GM18498 (cell line): Measurements from ENCODE around the gene CENPQ.

ENCODE experiments used
- ATAC-seq: cut with Tn5 transposase; IDR thresholded peaks from one replicate; pipeline ENCODE4 v1.9.1; 2021; ENCODE audit warnings: mild to moderate bottlenecking, moderate library complexity; ENCODE audit not compliant: unreplicated experiment

Gene CENPQ

DNA sequence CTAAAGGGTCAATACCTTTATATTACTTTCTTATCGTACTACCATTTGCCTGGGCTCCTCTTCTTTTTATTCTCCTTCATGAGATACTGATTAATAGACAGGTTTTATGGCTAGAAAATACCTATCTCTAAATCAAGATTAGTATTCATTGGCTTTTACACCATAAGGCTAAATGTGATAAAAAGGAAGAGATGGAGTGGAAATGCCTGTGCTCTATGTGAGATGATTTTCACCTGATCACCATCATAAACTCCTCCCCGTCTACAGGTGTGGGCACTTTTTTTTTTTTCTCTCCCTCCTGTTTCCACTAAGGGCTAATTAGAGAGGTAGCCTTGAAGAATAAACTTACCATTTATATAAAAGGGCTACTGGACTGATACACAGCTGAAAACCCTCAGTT lies 36.5 kb downstream of the CENPQ start, which contains the start of gene GLYATL3:
Gene GLYATL3, plus strand, starts transcription at position 301 of the 400 bp plus-strand sequence. CDS start 12,068 bp downstream, outside the sequence.
- no peak for ATAC-seq

- no peak for ATAC-seq
Measured at GRCh38 chr6:49504666-49505065, 41.5 kb downstream of the CENPQ start.

- ATAC-seq = no peak
Measured at GRCh38 chr6:49506569-49507111, 43.5 kb downstream of the CENPQ start.

- no peak for ATAC-seq
Measured at GRCh38 chr6:49509342-49509741, 46.2 kb downstream of the CENPQ start.

DNA sequence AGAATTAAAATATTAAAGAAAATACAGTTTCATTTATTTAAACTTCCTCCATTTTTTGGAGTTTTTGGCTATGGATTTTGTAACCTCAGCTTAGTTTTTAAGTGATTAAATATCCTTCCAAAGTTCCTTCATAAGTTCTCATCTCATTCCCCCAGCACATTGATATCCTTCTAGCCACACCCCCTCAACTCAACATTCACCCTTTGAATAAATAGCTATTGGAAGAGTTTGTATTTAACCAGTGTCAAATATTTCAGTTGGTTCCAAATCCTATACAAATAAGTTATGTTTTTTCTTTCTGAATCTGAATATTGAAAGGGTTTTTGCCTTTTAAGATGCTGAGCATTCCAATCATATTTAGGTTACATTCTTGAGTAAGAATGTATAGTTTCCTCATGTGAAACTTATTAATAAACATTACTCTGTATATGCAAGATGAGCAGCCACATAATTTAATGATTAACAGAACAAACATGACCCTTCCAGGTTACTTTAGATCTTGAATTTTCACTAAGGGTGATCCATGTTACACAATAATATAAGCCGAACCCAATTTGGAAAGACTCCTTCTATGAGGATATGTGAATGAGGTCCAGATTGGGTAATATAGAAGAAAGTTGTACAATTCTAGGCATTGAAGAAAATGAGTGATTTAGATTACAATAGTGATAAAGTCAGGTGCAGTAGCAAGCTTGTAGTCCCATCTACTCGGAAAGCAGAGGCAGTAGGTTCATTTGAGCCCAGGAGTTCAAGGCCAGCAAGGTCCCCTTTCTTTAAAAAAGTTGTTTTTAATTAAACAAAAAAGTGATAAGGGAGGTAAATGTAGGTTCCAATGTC lies 50.2 kb downstream of the CENPQ start:
- ATAC-seq = no peak

DNA sequence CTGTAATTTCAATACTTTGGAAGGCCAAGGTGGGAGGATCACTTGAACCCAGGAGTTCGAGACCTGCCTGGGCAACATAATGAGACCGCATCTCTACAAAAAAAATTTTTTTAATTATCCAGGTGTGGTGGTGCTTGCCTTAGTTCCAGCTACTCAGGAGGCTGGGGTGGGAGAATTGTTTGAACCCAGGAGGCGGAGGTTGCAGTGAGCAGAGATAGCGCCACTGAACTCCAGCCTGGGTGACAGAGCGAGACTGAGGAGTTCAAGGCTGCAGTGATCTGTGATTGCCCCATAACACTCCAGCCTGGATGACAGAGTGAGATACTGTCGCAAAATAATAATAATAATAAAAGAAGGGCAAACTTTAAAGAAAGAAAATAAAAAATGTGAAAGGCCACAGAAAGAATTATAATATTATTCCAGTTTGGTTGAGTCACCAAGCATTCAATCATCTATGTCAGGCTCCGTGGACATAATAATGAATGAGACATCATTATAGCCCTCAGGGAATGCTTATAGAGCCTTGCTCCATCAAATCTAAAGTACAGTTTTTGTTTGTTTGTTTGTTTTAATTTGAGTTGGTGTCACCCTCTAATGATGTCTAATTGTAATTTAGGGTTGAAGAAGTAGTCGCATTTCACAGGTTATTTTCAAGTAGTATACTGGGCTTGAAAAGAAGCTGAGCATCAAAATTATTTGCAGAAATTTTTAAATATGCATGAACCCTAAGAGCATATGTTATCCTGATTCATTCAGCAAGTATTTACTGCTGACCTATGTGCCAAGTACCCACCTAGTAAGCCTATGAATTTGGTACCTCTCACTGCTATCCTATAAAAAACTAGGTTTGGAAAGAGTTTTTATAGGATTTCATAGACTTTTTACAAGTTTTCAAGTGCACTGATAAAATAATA lies 51.7 kb downstream of the CENPQ start:
- no peak for ATAC-seq

- no peak for ATAC-seq
Measured at GRCh38 chr6:49515485-49516146, 52.4 kb downstream of the CENPQ start.

DNA sequence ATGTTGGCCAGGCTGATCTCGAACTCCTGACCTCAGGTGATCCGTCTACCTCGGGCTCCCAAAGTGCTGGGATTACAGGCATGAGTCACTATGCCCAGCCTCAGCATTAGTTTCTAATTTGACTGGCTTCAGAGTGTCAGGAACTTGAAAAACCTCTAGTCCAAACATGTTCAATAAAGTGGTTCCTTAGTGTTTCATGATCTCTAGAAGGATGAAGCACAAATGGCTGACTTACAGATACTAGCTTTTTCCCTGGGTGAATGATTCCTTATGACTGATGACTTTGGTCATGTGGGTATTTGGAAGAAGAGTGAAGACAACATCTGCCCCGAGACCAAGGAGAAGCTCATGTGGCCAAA lies 53.0 kb downstream of the CENPQ start:
- ATAC-seq = no peak

- no peak for ATAC-seq
Measured at GRCh38 chr6:49517919-49518318, 54.7 kb downstream of the CENPQ start.

DNA sequence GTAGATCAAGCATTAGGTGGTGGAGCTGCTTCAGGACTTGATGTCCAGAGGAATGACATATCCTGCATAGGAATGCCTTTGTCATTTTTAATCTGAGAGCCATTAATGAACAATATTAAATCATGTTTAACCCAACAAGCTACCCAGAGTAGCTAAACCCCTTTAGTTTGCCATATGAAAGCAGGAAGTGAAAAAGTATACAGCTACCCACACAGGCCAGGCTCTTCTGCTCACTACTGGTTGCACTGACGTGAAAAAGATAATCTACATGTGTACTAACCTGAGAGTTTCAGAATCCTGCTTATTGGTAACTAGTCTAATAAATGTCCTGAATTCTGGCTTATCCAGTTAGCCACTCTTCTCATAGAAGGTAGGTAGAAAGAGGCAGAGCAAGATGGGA lies 56.5 kb downstream of the CENPQ start:
- ATAC-seq = peak; percentile 99

- ATAC-seq = no peak
Measured at GRCh38 chr6:49522710-49523593, 59.8 kb downstream of the CENPQ start.

DNA sequence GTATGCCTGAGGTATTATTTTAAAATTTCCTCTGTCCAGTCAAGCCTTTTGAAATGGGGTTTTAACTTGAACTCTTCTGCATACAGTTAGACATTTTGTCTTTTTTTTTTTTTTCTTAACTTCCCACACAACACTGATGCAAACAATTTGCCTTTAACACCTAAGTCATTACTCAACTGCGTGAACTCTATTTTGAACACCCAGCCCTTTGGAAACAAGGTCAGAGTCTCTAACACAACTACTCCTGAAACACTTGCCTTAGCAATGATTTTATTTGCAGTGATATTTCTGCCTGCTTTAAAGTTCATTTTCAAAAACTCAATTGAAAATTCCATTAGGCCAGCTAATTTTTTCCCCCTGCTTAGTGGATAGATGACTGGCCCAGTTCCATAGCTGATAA lies 60.7 kb downstream of the CENPQ start:
- ATAC-seq = no peak

- ATAC-seq = no peak
Measured at GRCh38 chr6:49524541-49524940, 61.4 kb downstream of the CENPQ start.

DNA sequence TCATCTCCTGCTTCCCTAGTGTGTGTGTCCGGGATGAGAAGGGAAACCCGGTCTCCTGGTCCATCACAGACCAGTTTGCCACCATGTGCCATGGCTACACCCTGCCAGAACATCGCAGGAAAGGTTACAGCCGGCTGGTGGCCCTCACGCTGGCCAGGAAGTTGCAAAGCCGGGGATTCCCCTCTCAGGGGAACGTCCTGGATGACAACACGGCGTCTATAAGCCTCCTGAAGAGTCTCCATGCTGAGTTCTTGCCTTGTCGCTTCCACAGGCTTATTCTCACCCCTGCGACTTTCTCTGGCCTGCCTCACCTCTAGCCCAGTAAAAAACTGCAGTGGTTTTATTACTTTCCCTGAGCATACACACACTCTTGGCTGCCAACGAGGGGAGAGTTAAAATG lies 63.4 kb downstream of the CENPQ start:
- ATAC-seq = no peak

DNA sequence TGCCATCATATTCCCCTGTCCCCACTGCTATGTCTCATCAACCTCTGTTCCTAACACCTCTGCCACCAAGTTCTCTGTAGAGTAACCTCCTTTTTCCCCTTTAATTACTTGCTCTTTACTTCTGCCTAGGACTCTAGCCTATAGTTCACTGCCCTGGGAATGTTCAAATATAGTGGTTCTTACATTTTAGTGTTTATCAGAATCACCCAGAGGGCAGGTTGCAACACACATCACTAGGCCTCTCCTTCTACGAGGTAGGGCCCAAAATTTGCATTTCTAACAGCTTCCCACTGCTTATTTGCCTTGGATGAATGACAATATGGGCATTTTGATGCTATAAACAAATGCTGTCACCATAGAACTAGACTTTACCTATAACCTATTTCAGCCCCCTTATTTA lies 64.2 kb downstream of the CENPQ start:
- no peak for ATAC-seq

GRCh38 chr6:49528571-49528970 lies 65.4 kb downstream of the CENPQ start:
- no peak for ATAC-seq

- ATAC-seq = no peak
Measured at GRCh38 chr6:49530141-49530776, 67.1 kb downstream of the CENPQ start.

- peak; percentile 92 for ATAC-seq
Measured at GRCh38 chr6:49531774-49532569, 68.8 kb downstream of the CENPQ start.

GRCh38 chr6:49535795-49536194 lies 72.6 kb downstream of the CENPQ start:
- no peak for ATAC-seq
